HFFc6 (cell line): ENCODE results near the gene RAD18. TPM values are rescaled to one million over a fixed set of nuclear protein-coding genes. Genes with fewer than 3 reads are reported as not detected.

Experiments
- DNase-seq: peaks from one replicate; pipeline ENCODE4 v3.0.0-alpha.2; 2018
- H3K27ac Mint-ChIP-seq: 2 replicates; pipeline ENCODE4 v1.8.0; 2020; ENCODE audit warnings: mild to moderate bottlenecking, mixed read lengths
- H3K27me3 Mint-ChIP-seq: 2 replicates; pipeline ENCODE4 v1.8.0; 2021; ENCODE audit warnings: mild to moderate bottlenecking, moderate library complexity, mixed read lengths; ENCODE audit not compliant: insufficient read depth
- H3K36me3 Mint-ChIP-seq: 2 replicates; pipeline ENCODE4 v1.8.0; 2021; ENCODE audit warnings: low read depth, mixed read lengths
- H3K4me1 Mint-ChIP-seq: 2 replicates; pipeline ENCODE4 v1.8.0; 2020; ENCODE audit warnings: low read depth, mixed read lengths
- H3K4me3 Mint-ChIP-seq: 2 replicates; pipeline ENCODE4 v1.8.0; 2020; ENCODE audit warnings: mild to moderate bottlenecking, moderate library complexity, mixed read lengths
- H3K9me3 Mint-ChIP-seq: 2 replicates; pipeline ENCODE4 v1.8.0; 2020; ENCODE audit warnings: mild to moderate bottlenecking, mixed read lengths
- total RNA-seq, 6 experiments: library from RNA; stranded (reverse); fragmentation: NEBNext Ultra II Directional; extraction: Animal tissue kit (Norgen Biotek cat#: 25700); gene quantifications; 2 replicates in 1 of 6; 3 replicates in 5 of 6; pipeline ENCODE4 v1.2.3, GENCODE V29; 2021
- TF ChIP-seq, protein P1 (sequence below): fragments of 200-600 bp; sonication (generic); IDR thresholded peaks from 2 replicates; pipeline ENCODE4 v1.5.0; 2021; ENCODE audit warnings: antibody characterized with exemption, mild to moderate bottlenecking

Gene RAD18
- total RNA-seq, 6 experiments from 2014 or later, result 25.0 to 34.0 (median 31.9) TPM

DNA sequence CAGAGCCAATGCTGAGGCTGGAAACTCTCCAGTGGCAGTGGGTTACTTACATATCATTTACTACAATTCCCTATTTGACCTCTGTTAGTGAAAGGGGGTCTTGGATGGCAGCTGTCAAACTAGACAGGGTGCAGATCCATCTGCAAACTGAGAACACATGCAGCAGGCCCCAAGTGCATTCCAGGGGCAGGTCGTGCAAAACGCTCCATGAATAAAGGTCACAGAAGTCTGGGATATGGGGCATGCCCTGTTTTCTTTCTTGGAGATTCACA, 25.0 kb upstream of the RAD18 start:
- Mint-ChIP-seq H3K36me3 (no peaks in the 10 kb centered on the region), H3K4me1 (no peaks in the 10 kb centered on the region), H3K27ac (no peak overlapping the region), H3K4me3 (no peak overlapping the region), H3K27me3 (peaks cover 11% of the 10 kb centered on the region), H3K9me3 (no peaks in the 10 kb centered on the region)
- TF ChIP-seq, protein P1, sequence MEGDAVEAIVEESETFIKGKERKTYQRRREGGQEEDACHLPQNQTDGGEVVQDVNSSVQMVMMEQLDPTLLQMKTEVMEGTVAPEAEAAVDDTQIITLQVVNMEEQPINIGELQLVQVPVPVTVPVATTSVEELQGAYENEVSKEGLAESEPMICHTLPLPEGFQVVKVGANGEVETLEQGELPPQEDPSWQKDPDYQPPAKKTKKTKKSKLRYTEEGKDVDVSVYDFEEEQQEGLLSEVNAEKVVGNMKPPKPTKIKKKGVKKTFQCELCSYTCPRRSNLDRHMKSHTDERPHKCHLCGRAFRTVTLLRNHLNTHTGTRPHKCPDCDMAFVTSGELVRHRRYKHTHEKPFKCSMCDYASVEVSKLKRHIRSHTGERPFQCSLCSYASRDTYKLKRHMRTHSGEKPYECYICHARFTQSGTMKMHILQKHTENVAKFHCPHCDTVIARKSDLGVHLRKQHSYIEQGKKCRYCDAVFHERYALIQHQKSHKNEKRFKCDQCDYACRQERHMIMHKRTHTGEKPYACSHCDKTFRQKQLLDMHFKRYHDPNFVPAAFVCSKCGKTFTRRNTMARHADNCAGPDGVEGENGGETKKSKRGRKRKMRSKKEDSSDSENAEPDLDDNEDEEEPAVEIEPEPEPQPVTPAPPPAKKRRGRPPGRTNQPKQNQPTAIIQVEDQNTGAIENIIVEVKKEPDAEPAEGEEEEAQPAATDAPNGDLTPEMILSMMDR, result no peak
- no peak for DNase-seq

DNA sequence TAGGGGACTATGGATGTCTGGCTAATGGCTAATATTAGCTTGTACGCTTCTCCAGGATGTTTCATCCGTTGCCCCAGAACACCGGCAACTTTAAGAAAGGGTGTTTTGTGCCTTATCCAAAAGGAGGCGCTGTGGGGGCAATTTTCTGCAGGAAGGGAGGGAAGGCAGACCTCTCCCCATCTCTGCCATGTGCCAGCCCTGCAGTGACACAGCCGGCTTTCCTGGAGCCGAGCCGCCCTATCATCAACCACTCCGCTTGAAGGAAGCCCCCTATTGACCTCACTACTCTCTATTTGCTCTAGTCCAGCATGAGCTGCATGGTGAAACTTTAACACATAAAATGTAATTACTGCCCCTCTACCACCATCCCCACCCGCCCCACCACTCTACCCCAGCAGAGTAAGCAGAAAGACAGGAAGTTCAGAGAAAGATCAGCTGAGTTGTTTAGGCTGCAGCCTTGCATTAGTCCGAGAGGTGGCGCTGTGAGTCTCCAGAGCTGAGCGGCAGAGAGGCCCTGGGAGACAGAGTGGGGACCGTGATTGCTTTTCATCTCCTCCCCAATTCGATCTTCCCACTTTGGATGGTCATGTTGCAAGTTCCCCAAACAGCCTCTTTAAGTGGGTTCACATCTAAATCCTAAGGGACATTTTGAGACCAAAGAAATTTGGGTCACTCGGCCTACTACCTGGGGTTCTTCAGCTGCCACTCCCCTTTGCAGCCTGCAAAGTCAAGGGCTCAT, 24.5 kb upstream of the RAD18 start:
- H3K27ac Mint-ChIP-seq, result no peak overlapping the region
- TF ChIP-seq, protein P1, result peak; percentile 86

DNA sequence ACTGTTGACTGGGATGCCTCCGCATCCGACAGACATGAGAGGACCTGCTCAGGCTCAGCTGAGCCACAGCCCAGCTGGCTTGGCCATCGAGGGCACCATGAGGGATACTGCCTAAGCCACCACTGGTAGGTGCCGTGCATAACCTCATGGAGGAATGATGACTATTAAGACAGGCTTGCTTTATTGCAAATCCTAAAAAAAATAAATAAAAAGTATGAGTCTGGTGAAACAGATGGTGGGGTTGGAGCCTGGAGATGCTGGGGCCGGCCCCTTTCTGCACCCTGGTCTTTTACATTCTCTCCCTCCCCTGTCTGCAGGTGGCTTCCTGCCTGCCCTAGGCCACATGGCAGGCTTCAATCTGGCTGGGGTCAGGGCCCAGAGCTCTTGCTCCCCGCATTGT, 24.0 kb upstream of the RAD18 start:
- H3K9me3 Mint-ChIP-seq, result no peaks in the 10 kb centered on the region
- TF ChIP-seq, protein P1, result no peak
- DNase-seq, result no peak

More for the DNA sequence above, 24.5 kb upstream of the RAD18 start:
- DNase-seq, result peak; percentile 48
- no peaks in the 10 kb centered on the region for H3K9me3 Mint-ChIP-seq
- peaks cover 7% of the 10 kb centered on the region for H3K27me3 Mint-ChIP-seq
- H3K4me3 Mint-ChIP-seq, result no peak overlapping the region
- H3K36me3 Mint-ChIP-seq, result no peaks in the 10 kb centered on the region
- H3K4me1 Mint-ChIP-seq, result no peaks in the 10 kb centered on the region

DNA sequence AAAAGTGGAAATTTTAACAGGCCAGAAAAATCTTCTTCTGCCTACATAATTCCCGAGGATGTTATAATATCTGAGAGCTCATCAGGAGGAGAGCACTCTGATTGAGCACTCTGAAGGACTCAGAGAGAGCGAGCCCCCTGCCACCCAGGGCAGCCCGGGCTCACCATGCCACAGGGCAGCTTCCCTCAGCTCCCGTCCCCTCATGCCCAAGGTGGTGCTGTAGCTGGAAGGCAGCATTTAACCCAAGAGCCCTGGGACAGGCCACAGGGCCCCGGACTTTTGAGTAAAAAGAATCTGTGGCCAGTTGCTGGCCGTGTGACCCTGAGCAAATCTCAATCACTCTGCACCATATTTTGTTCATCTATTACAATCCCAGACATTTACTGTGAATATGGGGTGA, 23.5 kb upstream of the RAD18 start:
- Mint-ChIP-seq H3K9me3 (no peaks in the 10 kb centered on the region), H3K36me3 (no peaks in the 10 kb centered on the region), H3K27ac (no peak overlapping the region), H3K27me3 (peaks cover 9% of the 10 kb centered on the region), H3K4me1 (no peaks in the 10 kb centered on the region), H3K4me3 (no peak overlapping the region)
- DNase-seq, result no peak
- TF ChIP-seq, protein P1, result no peak

More for the DNA sequence above, 24.0 kb upstream of the RAD18 start:
- Mint-ChIP-seq H3K4me3 (no peak overlapping the region), H3K4me1 (no peaks in the 10 kb centered on the region), H3K27me3 (peaks cover 10% of the 10 kb centered on the region), H3K27ac (no peak overlapping the region), H3K36me3 (no peaks in the 10 kb centered on the region)

DNA sequence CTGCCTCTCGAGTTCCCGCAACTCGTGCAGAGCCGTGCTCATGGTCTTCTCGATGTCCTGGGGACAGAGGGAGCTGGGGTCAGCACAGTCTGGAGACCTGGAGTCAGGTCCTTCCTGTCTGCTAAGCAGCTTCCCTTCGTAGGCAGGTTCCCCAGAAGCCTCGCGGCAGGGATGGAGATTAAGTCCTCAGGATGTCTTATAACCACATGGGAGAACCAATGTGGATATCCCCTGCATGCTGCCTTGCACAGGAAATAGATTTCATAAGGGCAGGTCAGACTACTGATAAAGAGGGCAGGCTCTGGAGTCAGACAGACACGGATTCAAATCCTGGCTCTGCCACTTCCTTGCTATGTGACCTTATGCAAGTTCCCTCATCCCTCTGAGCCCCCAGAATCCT, 22.6 kb upstream of the RAD18 start:
- Mint-ChIP-seq H3K4me3 (no peak overlapping the region), H3K4me1 (no peaks in the 10 kb centered on the region), H3K27me3 (peaks cover 13% of the 10 kb centered on the region), H3K36me3 (no peaks in the 10 kb centered on the region), H3K9me3 (no peaks in the 10 kb centered on the region), H3K27ac (no peak overlapping the region)
- TF ChIP-seq, protein P1, result no peak
- no peak for DNase-seq

DNA sequence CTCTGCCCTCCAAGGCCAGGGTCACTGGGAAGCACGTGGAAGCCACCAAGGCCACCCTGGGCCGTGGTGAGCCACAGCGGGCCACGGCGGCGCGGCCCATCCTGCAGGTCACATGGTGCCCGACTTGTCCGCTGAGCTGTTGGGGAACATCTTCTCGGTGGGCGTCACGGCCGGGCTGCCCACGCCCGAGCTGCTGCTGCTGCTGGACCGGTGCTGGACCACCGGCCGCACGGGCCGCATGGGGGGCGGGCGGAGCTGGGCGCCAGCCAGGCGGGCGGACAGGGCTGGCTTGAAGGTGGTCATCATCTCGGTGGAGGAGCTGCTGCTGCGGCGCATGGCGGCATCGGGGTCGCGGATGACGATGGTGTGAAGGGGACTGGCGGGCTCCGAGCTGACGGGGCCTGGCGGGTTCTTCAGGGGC, 22.1 kb upstream of the RAD18 start:
- H3K4me1 Mint-ChIP-seq, result no peaks in the 10 kb centered on the region
- TF ChIP-seq, protein P1, result no peak
- H3K9me3 Mint-ChIP-seq, result no peaks in the 10 kb centered on the region
- no peak overlapping the region for H3K27ac Mint-ChIP-seq
- H3K36me3 Mint-ChIP-seq, result no peaks in the 10 kb centered on the region
- H3K27me3 Mint-ChIP-seq, result peaks cover 18% of the 10 kb centered on the region
- no peak for DNase-seq
- H3K4me3 Mint-ChIP-seq, result no peak overlapping the region
